C4-2B (cell line): ENCODE data around the gene GRIK4.

Experiments used
- CTCF ChIP-seq: fragments of 450-650 bp; conservative IDR thresholded peaks from 2 replicates; pipeline ENCODE4 v1.5.1; 2017; ENCODE audit warnings: mild to moderate bottlenecking
- ZFX ChIP-seq: fragments of 450-650 bp; IDR thresholded peaks from 2 replicates; pipeline ENCODE4 v1.6.1; 2017

- no peak for TF ChIP-seq CTCF
- no peak for TF ChIP-seq ZFX
Observed at GRCh38 chr11:120881596-120881995, 370.0 kb downstream of the GRIK4 start.
